SH-SY5Y (cell line): ENCODE measurements around the gene DOK7.

Experiments
- GATA2 ChIP-seq: IDR thresholded peaks from 2 replicates; pipeline ENCODE4 v1.6.1; 2011; ENCODE audit warnings: mild to moderate bottlenecking, low read depth, low read length
- GATA3 ChIP-seq: IDR thresholded peaks from 2 replicates; pipeline ENCODE4 v1.6.1; 2011; ENCODE audit warnings: low read depth, mild to moderate bottlenecking, low read length, moderate library complexity

DNA sequence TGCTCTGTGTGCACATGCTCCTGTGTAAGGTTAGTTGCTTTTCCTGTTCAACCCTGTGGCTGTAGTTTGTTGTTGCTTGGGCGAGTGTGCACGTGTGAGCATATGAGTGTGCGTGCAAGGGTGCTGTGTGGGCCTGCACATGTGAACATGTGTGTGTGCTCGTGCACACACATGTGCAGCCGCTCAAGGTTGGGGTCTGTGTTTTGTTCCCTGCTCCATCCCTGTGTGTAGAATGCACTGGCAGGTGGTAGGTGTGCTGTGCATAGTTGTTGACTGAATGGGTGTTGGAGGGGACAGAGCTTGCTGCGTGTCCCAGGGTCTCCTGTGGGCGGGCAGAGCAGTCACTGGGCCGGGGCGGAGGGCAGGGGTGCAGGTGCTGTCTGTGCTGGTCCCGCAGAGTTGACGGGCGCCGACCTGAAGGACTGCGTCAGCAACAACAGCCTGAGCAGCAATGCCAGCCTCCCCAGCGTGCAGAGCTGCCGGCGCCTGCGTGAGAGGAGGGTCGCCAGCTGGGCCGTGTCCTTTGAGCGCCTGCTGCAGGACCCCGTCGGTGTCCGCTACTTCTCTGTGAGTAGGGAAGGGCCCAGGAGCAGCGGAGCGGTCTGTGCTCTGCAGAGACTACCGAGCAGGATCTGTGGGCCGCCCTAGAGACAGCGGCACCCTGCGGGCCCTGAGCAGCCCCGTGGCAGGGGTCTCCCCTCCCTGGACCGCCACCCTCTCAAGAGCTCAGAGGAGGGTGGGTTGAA is 49.3 kb upstream of the DOK7 start:
- TF ChIP-seq GATA3 (no peak), GATA2 (no peak)
